DOHH2 (cell line): ENCODE data around the gene PRKN.
"Not testable (repeated sequence)": the region's sequence is repeated elsewhere in the genome, so short reads cannot be mapped to it uniquely, and the experiment has no call there.

Experiments
- CTCF ChIP-seq: fragments of 200-600 bp; sonication (generic); IDR thresholded peaks from one replicate; pipeline ENCODE4 v1.5.1; 2014; ENCODE audit warnings: antibody characterized with exemption, mild to moderate bottlenecking, low read depth, low read length; ENCODE audit not compliant: poor library complexity, severe bottlenecking
- EZH2phosphoT487 ChIP-seq: fragments of 200-600 bp; sonication (generic); IDR thresholded peaks from 2 replicates; pipeline ENCODE4 v1.6.1; 2017; ENCODE audit warnings: borderline replicate concordance, mild to moderate bottlenecking, antibody characterized with exemption, low read length, moderate library complexity, mixed read lengths

DNA sequence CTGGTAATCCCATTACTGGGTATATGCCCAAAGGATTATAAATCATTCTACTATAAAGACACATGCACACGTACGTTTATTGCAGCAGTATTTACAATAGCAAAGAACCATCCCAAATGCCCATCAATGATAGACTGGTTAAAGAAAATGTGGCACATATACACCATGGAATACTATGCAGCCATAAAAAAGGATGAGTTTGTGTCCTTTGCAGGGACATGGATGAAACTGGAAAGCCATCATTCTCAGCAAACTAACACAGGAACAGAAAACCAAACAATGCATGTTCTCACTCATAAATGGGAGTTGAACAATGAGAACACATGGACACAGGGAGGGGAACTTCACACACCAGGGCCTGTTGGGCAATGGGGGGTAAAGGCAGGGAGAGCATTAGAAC lies 866.5 kb downstream of the PRKN start:
- TF ChIP-seq CTCF, EZH2phosphoT487: not testable (repeated sequence)
